H9 (cell line): ENCODE data around the gene CFP. TPM values are rescaled to one million over a fixed set of nuclear protein-coding genes. Genes with fewer than 3 reads are reported as not detected.

Source experiments
- DNase-seq: peaks from one replicate; pipeline ENCODE4 v3.0.0-alpha.2; 2017
- H2AFZ ChIP-seq: one replicate; pipeline ENCODE4 v1.6.1; 2013; ENCODE audit warnings: mild to moderate bottlenecking, low read length, control low read depth, moderate library complexity
- H2AK5ac ChIP-seq: 2 replicates; pipeline ENCODE4 v1.6.1; 2013; ENCODE audit warnings: low read length, control low read depth, mixed read lengths; ENCODE audit not compliant: insufficient read length
- H2BK120ac ChIP-seq: one replicate; pipeline ENCODE4 v1.6.1; 2013; ENCODE audit warnings: low read depth, mild to moderate bottlenecking, low read length, control low read depth, inconsistent platforms; ENCODE audit not compliant: poor library complexity, severe bottlenecking
- H2BK12ac ChIP-seq: 2 replicates; pipeline ENCODE4 v1.6.1; 2013; ENCODE audit warnings: low read length, control low read depth, mixed read lengths, low read depth; ENCODE audit not compliant: insufficient read length
- H2BK15ac ChIP-seq: 2 replicates; pipeline ENCODE4 v1.6.1; 2013; ENCODE audit warnings: low read depth, low read length, control low read depth
- H2BK20ac ChIP-seq: one replicate; pipeline ENCODE4 v1.6.1; 2013; ENCODE audit warnings: low read depth, mild to moderate bottlenecking, low read length, control low read depth, inconsistent platforms; ENCODE audit not compliant: poor library complexity, severe bottlenecking
- H2BK5ac ChIP-seq: 2 replicates; pipeline ENCODE4 v1.6.1; 2013; ENCODE audit warnings: low read length, control low read depth, mixed read lengths; ENCODE audit not compliant: insufficient read length
- H3K14ac ChIP-seq: 2 replicates; pipeline ENCODE4 v1.6.1; 2013; ENCODE audit warnings: low read length, control low read depth; ENCODE audit not compliant: insufficient read depth
- H3K18ac ChIP-seq: 2 replicates; pipeline ENCODE4 v1.6.1; 2013; ENCODE audit warnings: low read depth, mild to moderate bottlenecking, mixed read lengths, low read length, control low read depth; ENCODE audit not compliant: insufficient read length
- H3K23ac ChIP-seq: 2 replicates; pipeline ENCODE4 v1.6.1; 2013; ENCODE audit warnings: low read length, control low read depth, mixed read lengths, low read depth; ENCODE audit not compliant: insufficient read length
- H3K23me2 ChIP-seq: 2 replicates; pipeline ENCODE4 v1.6.1; 2013; ENCODE audit warnings: low read depth, mild to moderate bottlenecking, mixed read lengths, low read length, control low read depth; ENCODE audit not compliant: insufficient read length, poor library complexity, severe bottlenecking
- H3K27ac ChIP-seq: 2 replicates; pipeline ENCODE4 v1.5.1; 2013; ENCODE audit warnings: low read length, control low read depth, mixed read lengths, low read depth; ENCODE audit not compliant: insufficient read length
- H3K27me3 ChIP-seq: 2 replicates; pipeline ENCODE4 v1.6.1; 2013; ENCODE audit warnings: low read length, control low read depth, inconsistent platforms; ENCODE audit not compliant: insufficient read depth
- H3K4ac ChIP-seq: 2 replicates; pipeline ENCODE4 v1.6.1; 2013; ENCODE audit warnings: low read depth, mild to moderate bottlenecking, control low read depth, inconsistent platforms, low read length, moderate library complexity
- H3K4me1 ChIP-seq: 2 replicates; pipeline ENCODE4 v1.6.1; 2013; ENCODE audit warnings: low read length, control low read depth, inconsistent platforms; ENCODE audit not compliant: insufficient read depth
- H3K4me2 ChIP-seq: 2 replicates; pipeline ENCODE4 v1.6.1; 2013; ENCODE audit warnings: low read length, control low read depth, mixed read lengths; ENCODE audit not compliant: insufficient read length, insufficient read depth
- H3K56ac ChIP-seq: 2 replicates; pipeline ENCODE4 v1.6.1; 2013; ENCODE audit warnings: low read depth, mild to moderate bottlenecking, mixed read lengths, low read length, control low read depth; ENCODE audit not compliant: insufficient read length
- H3K79me1 ChIP-seq: 2 replicates; pipeline ENCODE4 v1.6.1; 2013; ENCODE audit warnings: low read depth, mild to moderate bottlenecking, moderate library complexity, low read length, control low read depth, inconsistent platforms; ENCODE audit not compliant: insufficient read depth, poor library complexity, severe bottlenecking
- H3K79me2 ChIP-seq: 2 replicates; pipeline ENCODE4 v1.6.1; 2013; ENCODE audit warnings: low read length, control low read depth, inconsistent platforms; ENCODE audit not compliant: insufficient read depth
- H3K9ac ChIP-seq: 2 replicates; pipeline ENCODE4 v1.6.1; 2013; ENCODE audit warnings: low read length, control low read depth, mixed read lengths; ENCODE audit not compliant: insufficient read length; ENCODE audit errors: extremely low read depth
- H3K9me3 ChIP-seq: one replicate; pipeline ENCODE4 v1.6.1; 2013; ENCODE audit warnings: low read depth, low read length, inconsistent platforms; ENCODE audit not compliant: control insufficient read depth
- H3T11ph ChIP-seq: one replicate; pipeline ENCODE4 v1.6.1; 2013; ENCODE audit warnings: mild to moderate bottlenecking, low read length, control low read depth, inconsistent platforms
- H4K20me1 ChIP-seq: one replicate; pipeline ENCODE4 v1.6.1; 2013; ENCODE audit not compliant: control insufficient read depth, insufficient read length, insufficient read depth
- H4K5ac ChIP-seq: 2 replicates; pipeline ENCODE4 v1.6.1; 2013; ENCODE audit warnings: low read depth, mild to moderate bottlenecking, mixed read lengths, low read length, control low read depth; ENCODE audit not compliant: insufficient read length
- H4K8ac ChIP-seq: replicated peaks from 2 replicates; pipeline ENCODE4 v1.6.1; 2013; ENCODE audit warnings: low read length, control low read depth, mixed read lengths, low read depth; ENCODE audit not compliant: insufficient read length
- H4K91ac ChIP-seq: 2 replicates; pipeline ENCODE4 v1.6.1; 2013; ENCODE audit warnings: low read depth, mild to moderate bottlenecking, moderate library complexity, mixed read lengths, low read length, control low read depth; ENCODE audit not compliant: insufficient read length
- H3K27ac Mint-ChIP-seq, 3 experiments: 2 replicates in 2 of 3; 3 replicates in 1 of 3; pipeline ENCODE4 v1.8.0; 2020 to 2021; ENCODE audit warnings: mixed read lengths in 3 of 3, mild to moderate bottlenecking in 1 of 3, moderate library complexity in 1 of 3
- H3K27me3 Mint-ChIP-seq: 2 replicates; pipeline ENCODE4 v1.8.0; 2021; ENCODE audit warnings: low read depth, mild to moderate bottlenecking, moderate library complexity, mixed read lengths
- H3K36me3 Mint-ChIP-seq, 3 experiments: 2 replicates in 2 of 3; 3 replicates in 1 of 3; pipeline ENCODE4 v1.8.0; 2020 to 2021; ENCODE audit warnings: low read depth in 3 of 3, mixed read lengths in 3 of 3; ENCODE audit not compliant: insufficient read depth in 1 of 3
- H3K4me1 Mint-ChIP-seq, 2 experiments: 2 replicates each; pipeline ENCODE4 v1.8.0; 2020; ENCODE audit warnings: mixed read lengths in 2 of 2
- H3K4me3 Mint-ChIP-seq, 2 experiments: 2 replicates in 1 of 2; 3 replicates in 1 of 2; pipeline ENCODE4 v1.8.0; 2020 to 2021; ENCODE audit warnings: mild to moderate bottlenecking in 2 of 2, mixed read lengths in 2 of 2, moderate library complexity in 1 of 2
- H3K9me3 Mint-ChIP-seq, 2 experiments: 2 replicates in 1 of 2; 3 replicates in 1 of 2; pipeline ENCODE4 v1.8.0; 2020; ENCODE audit warnings: mild to moderate bottlenecking in 2 of 2, mixed read lengths in 2 of 2, moderate library complexity in 1 of 2
- CTCF ChIP-seq: fragments of 200-600 bp; sonication (generic); conservative IDR thresholded peaks from 3 replicates; pipeline ENCODE4 v1.8.0; 2021; ENCODE audit warnings: antibody characterized with exemption, mild to moderate bottlenecking
- WGBS: extraction: QIAGEN DNeasy Blood & Tissue Kit; methylation state at CpG from one replicate; pipeline ENCODE4 v1.1.7; 2013; ENCODE audit warnings: missing lambda C conversion rate, low lambda C conversion rate, mixed read lengths; ENCODE audit not compliant: insufficient read length; ENCODE audit errors: extremely low coverage; 5-methylcytosine and 5-hydroxymethylcytosine counted together
- total RNA-seq: library from RNA; stranded (reverse); gene quantifications from 2 replicates; pipeline ENCODE4 v1.2.1, GENCODE V29; 2021

Gene CFP
- total RNA-seq, 1 experiment from 2014 or later = 2.3 TPM

GRCh38 chrX:47659421-47659726 is 29.6 kb upstream of the CFP start:
- no peak for TF ChIP-seq CTCF
- peaks cover 0 to 3% of the 10 kb centered on the region in 2 experiments; a peak in 1 of 4 replicates for H3K4me1 Mint-ChIP-seq
- H3K36me3 Mint-ChIP-seq = peaks cover 17 to 33% (median 27%) of the 10 kb centered on the region in 3 experiments
- H2AFZ ChIP-seq = no peak overlapping the region
- H3K27me3 ChIP-seq = no peaks in the 10 kb centered on the region
- no peaks in the 10 kb centered on the region for H3K4me1 ChIP-seq
- no peak overlapping the region for H3K4me2 ChIP-seq
- H2BK120ac ChIP-seq = no peak overlapping the region
- no peak overlapping the region for H3T11ph ChIP-seq
- peaks cover 9% of the 10 kb centered on the region for H3K27me3 Mint-ChIP-seq
- H3K14ac ChIP-seq = no peak overlapping the region
- H3K23me2 ChIP-seq = no peaks in the 10 kb centered on the region
- H3K4me3 Mint-ChIP-seq = peak overlapping the region; percentile 87 to 89
- H2BK15ac ChIP-seq = no peak overlapping the region
- H3K9ac ChIP-seq = no peak overlapping the region
- H3K27ac Mint-ChIP-seq = peak overlapping the region in 2 of 3 experiments; percentile 98 to 99; a peak in 2 of 7 replicates
- DNase-seq = no peak
- H3K79me1 ChIP-seq = no peaks in the 10 kb centered on the region
- H4K20me1 ChIP-seq = no peaks in the 10 kb centered on the region
- no peak overlapping the region for H3K18ac ChIP-seq
- H3K4ac ChIP-seq = no peak overlapping the region
- H3K56ac ChIP-seq = no peak overlapping the region
- no peak overlapping the region for H2BK12ac ChIP-seq
- H2AK5ac ChIP-seq = no peak overlapping the region
- H3K79me2 ChIP-seq = no peaks in the 10 kb centered on the region
- H3K9me3 Mint-ChIP-seq = peaks cover 78 to 79% of the 10 kb centered on the region in 2 experiments
- H4K91ac ChIP-seq = no peak overlapping the region
- H2BK20ac ChIP-seq = no peak overlapping the region
- H3K27ac ChIP-seq = no peak overlapping the region
- H3K9me3 ChIP-seq = peaks cover 5% of the 10 kb centered on the region
- H4K5ac ChIP-seq = no peak overlapping the region
- WGBS = no CpG with 5 or more reads among the region's 8 CpGs
- H4K8ac ChIP-seq = no peak overlapping the region
- H3K23ac ChIP-seq = no peak overlapping the region
- no peak overlapping the region for H2BK5ac ChIP-seq
